T-helper 22 cell (primary cell): ENCODE measurements around the gene CCR3.

Source experiments
- DNase-seq: peaks from one replicate; pipeline ENCODE4 v3.0.0-alpha.2; 2020; ENCODE audit warnings: low read depth

CCR3 gene

DNA sequence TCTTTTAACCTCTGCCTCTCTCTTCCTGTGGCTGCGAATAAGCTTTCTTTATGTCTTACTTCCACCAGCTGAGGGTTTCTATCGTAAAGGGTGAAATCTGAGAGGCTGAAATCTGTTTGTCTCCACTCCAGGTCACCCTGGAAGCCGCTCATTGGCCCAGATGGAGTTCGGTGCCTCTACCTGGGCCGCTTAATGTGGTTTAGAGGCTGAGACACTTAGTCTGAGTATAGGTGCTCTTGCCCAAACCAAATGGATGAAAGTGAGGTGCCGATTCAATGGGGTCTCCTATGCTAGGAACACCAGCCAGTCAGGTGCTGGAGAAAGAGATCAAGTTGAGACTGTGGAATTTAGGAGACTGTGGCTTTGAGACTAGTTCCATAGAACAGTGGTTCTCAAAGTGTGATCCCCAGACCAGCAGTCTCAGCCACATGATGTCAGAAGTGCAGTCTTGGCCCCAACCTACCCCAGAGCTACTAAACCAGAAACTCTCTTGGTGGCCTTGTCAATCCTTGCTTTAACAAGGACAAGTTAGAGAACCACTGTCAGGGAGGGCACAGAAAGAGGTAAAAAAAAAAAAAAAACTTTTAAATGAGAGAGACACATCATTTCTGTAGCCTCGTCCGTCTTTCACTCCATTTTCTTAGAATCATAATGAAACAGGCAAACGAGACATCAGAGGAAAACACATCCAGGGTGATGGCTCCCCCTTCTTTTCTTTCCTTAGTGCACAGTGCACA, 56.8 kb downstream of the CCR3 start:
- DNase-seq = no peak

- DNase-seq = no peak
Measured at GRCh38 chr3:46299608-46300460, 57.6 kb downstream of the CCR3 start.

DNA sequence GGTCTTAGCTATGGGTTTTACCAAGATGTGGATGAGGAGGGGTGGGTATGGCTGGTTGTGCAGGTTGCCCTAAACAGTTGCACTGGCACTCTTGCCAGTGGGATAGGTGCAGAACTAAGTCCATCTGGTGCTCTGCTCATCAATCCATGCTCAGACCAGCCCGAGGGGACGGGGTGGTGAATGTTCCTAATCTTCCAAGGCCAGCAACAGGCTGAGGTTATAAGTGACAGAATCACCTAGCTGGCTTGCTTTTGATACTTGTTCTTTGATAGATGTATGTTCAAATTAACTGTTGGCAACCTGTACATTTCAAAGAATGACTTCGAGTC, 58.2 kb downstream of the CCR3 start:
- DNase-seq = no peak

DNA sequence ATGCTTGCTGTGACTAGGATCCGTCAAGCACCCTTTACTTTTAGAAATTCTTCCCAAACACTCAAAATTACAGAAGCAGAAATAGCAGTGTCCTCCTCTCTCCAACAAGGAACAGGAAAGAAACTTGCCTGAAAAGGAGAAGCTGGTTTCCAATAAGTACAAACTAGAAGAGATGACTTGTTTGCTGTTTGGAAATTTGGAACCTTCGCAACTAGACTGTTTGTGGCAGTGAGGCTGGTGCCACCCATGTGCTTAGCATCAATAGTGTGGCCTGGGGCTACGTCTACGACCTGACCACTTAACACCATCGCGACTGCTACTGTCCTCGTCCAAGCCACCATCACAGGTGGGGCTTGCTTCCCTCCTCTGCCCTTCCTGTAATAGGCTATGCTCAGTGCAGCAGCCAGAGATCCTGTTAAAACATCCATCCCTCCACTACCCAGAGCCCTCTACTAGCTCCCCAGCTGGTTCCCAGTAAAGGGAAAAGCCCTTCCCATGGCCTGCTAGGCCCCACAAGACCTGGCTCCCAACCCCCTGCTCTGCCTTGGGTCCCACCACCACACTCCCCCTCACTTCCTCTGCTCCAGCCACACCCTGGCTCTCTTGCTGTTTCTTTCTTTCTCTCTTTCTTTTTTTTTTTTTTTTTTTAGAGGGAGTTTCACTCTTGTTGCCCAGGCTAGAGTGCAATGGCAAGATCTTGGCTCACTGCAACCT, 59.0 kb downstream of the CCR3 start:
- DNase-seq = no peak

GRCh38 chr3:46303240-46303639, 61.0 kb downstream of the CCR3 start:
- DNase-seq = no peak

GRCh38 chr3:46304739-46305138, 62.5 kb downstream of the CCR3 start:
- DNase-seq = no peak

DNA sequence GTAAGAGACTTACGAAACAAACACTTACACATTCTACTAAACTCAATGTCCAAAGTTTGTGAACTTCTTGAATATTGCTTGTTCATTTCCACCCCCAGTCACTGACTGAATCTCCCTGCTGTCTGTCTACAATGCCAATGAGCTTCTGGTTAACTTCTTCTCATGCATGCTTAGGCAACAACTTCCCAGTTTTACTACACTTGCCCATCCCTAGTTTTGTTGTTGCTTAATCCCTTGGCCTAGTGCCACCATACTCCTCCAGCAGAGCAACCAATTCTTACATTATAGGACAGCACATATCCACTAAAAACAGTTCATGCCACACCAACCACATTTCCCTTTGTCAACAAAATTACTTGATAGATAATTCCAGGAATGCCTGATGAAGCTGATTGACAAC, 70.7 kb downstream of the CCR3 start:
- DNase-seq = no peak

DNA sequence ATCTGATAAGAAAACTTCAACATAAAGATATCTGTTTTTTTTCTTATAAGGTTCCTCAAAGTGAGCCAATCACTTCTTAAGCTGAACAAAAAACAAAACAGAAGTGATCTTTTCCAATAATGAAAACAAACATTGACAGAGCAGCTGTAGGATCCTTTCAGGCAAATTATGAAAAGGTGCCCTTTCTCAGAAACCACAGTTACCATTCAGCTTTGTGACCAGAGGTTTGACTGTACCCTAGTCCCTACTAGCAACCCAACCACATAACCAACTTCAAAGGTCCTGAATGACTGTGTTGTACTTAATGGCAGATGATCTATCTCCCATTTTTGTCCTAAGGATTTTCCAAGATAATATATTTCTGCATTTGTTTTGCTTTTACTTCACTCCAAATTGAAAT, 72.3 kb downstream of the CCR3 start:
- DNase-seq = no peak

DNA sequence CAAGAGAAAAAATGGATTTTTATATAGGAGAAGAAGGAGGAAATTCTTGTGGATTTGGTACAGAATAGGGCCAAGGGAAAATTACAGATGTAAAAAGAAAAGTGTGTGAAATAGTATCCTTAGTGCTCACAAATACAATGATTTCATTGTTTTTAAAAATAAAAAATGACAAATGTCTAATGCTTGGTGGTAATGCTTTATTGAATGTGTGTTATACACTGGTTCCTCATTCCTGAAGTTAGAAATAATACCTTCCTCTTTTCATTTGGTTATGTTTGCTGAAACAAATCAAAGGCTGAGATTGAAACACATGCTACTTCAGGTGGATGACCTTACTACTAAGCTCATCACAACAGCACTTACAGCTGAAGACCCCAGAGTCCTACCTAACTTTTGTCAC, 73.9 kb downstream of the CCR3 start:
- no peak for DNase-seq
